ENCODE results near the gene HAUS8.
"Not testable (repeated sequence)": the region's sequence is repeated elsewhere in the genome, so short reads cannot be mapped to it uniquely, and the experiment has no call there.

HAUS8 gene

DNA sequence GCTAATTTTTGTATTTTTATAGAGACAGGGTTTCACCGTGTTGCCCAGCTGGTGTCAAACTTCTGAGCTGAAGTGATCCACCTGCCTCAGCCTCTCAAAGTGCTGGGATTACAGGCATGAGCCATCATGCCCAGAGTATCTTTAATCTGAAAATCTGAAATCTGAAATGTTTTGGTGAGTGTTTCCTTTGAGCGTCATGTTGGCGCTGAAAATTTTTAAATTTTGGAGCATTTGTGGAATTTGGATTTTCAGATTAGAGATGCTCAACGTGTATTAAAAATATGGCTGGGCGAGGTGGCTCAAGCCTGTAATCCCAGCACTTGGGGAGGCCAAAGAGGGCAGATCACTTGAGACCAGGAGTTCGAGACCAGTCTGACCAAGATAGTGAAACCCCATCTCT is 43.5 kb downstream of the HAUS8 start:
- TF ChIP-seq CTCF (IDR thresholded peaks at IDR 0.05; ENCODE audit: low read depth, low read length) = no peak
- DNase-seq (ENCODE audit: extremely low read depth, low read depth) = no peak

- no peak for TF ChIP-seq CTCF (IDR thresholded peaks at IDR 0.05; ENCODE audit: low read depth, low read length)
- DNase-seq (ENCODE audit: extremely low read depth, low read depth) = no peak
Observed at GRCh38 chr19:17027535-17027975, 47.7 kb downstream of the HAUS8 start.

DNA sequence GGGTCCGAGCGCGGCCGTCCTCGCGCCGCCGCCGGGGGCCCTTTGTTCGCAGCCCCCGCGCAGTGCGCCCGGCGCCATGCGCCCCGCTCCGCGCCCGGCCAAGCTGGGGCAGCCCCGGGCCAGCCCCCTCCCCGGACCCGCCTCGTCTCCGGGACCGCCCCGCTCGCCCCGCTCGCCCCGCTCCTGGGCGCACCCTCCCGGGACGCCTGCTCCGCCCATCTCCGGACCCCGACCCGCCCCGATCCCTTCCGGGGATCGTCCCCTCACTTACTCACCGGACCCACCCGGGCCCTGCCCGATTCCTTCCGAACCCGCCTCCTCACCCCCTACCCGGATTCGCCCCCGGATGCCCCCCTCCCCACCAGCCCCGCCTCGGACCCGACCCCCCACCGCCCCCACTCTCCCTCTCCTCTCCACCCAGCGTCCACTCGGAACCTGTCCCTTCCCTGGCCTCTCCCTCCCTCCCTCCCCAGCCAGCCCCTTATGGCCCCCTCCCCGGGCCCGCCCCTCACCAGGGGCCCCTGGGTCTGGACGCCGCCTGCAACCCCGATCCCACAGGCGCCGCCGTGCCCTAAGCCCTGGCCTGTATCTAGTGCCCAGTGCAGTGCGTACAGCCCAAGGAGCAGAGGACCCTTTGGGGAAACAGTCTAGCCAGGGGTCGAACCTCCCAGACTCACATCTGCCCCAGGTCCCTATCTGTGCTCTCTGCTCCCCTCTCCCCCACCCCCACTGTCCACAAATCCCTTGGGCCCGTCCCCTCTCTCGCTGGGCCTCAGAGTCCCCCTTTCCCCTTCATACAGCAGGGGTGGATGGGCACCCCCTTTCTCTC is 48.3 kb downstream of the HAUS8 start, which contains the start of gene CPAMD8:
Gene CPAMD8 (minus strand): TSS at position 105 of the 829 bp plus-strand sequence. CDS start 168 bp downstream, outside the sequence.
- DNase-seq (ENCODE audit: extremely low read depth, low read depth) = no peak
- TF ChIP-seq CTCF (IDR thresholded peaks at IDR 0.05; ENCODE audit: low read depth, low read length) = no peak

DNA sequence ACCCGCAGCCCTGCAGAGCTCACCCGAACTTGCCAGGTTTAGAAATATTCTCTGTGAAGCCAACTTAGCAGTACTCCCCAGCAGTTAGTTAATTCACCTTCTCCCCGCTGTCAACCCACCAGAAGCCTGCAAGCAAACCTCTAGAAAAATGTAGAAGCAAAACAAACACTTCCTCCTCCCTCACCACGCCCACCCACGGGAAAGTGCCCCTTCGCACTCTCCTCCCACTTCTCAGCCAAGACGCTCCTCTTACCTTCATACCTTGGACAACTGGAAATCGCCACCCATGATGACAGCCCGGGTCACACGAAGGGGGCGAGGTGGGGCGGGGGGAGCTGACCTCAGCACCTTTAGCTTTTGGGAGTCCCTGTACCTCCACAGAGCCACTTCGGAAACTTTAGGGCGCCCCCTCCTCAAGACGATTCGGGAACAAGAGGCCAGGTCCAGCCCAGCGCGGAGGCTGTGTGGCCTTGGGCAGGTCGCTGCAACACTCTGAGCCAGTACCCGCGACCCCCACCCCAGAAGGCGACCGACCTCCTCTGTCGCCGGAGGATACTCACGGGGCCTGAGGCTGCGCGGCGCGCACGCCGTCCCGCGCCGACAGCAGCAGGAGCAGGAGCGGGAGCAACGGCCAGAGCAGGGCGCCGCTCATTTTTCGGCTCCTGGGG is 49.1 kb downstream of the HAUS8 start:
- DNase-seq (ENCODE audit: extremely low read depth, low read depth) = no peak
- TF ChIP-seq CTCF (IDR thresholded peaks at IDR 0.05; ENCODE audit: low read depth, low read length) = no peak

- no peak for TF ChIP-seq CTCF (IDR thresholded peaks at IDR 0.05; ENCODE audit: low read depth, low read length)
- no peak for DNase-seq (ENCODE audit: extremely low read depth, low read depth)
Observed at GRCh38 chr19:17025361-17025760, 49.9 kb downstream of the HAUS8 start.

- not testable (repeated sequence) for DNase-seq (ENCODE audit: extremely low read depth, low read depth)
Observed at GRCh38 chr19:17024941-17025340, 50.3 kb downstream of the HAUS8 start.

GRCh38 chr19:17023805-17024204 is 51.4 kb downstream of the HAUS8 start:
- DNase-seq (ENCODE audit: extremely low read depth, low read depth) = no peak
- TF ChIP-seq CTCF (IDR thresholded peaks at IDR 0.05; ENCODE audit: low read depth, low read length) = no peak

All from AG09319 (cell line).